Heart right ventricle (tissue), 16 donors: ENCODE measurements around the gene PIEZO1. TPM values are rescaled to one million over a fixed set of nuclear protein-coding genes. Genes with fewer than 3 reads are reported as not detected.
A peak's percentile ranks its signal among the peaks of the same experiment; 100 is the strongest.

Source experiments
- ATAC-seq, 8 donors: fragments of 200-7000 bp; cut with Tn5 transposase; one replicate each; pipeline ENCODE4 v1.9.1; 2020; ENCODE audit warnings: mild to moderate bottlenecking in 8 of 8, moderate library complexity in 8 of 8, moderate number of reproducible peaks in 1 of 8
- DNase-seq, 2 donors: peaks; one replicate each; pipeline ENCODE4 v3.0.0-alpha.2; 2020
- H3K27ac ChIP-seq, 10 donors: fragments of 200-600 bp; sonication (generic) in 2 of 10; one replicate each; pipeline versions ENCODE4 v1.5.0 to v1.8.0; 2020 to 2022; ENCODE audit warnings: mild to moderate bottlenecking in 3 of 10
- H3K27me3 ChIP-seq, 7 donors: fragments of 200-600 bp; one replicate each; pipeline ENCODE4 v1.8.0; 2021 to 2022; ENCODE audit warnings: mild to moderate bottlenecking in 2 of 7
- H3K36me3 ChIP-seq, 9 donors: fragments of 200-600 bp; sonication (generic) in 1 of 9; one replicate each; pipeline versions ENCODE4 v1.5.0 to v1.8.0; 2020 to 2022; ENCODE audit warnings: mild to moderate bottlenecking in 2 of 9
- H3K4me1 ChIP-seq, 9 donors: fragments of 200-600 bp; sonication (generic) in 1 of 9; one replicate each; pipeline versions ENCODE4 v1.5.0 to v1.8.0; 2020 to 2022; ENCODE audit warnings: mild to moderate bottlenecking in 4 of 9
- H3K4me3 ChIP-seq, 10 donors: fragments of 200-600 bp; sonication (generic) in 2 of 10; one replicate each; pipeline versions ENCODE4 v1.5.0 to v1.8.0; 2020 to 2022; ENCODE audit warnings: mild to moderate bottlenecking in 7 of 10, moderate library complexity in 2 of 10
- H3K9me3 ChIP-seq, 11 donors: fragments of 200-600 bp in 10 of 11; sonication (generic) in 2 of 11; one replicate each; pipeline versions ENCODE4 v1.5.0 to v1.8.0; 2013 to 2022; ENCODE audit warnings: mild to moderate bottlenecking in 2 of 11, control low read depth in 1 of 11, moderate library complexity in 1 of 11
- WGBS, 2 donors: extraction: QIAGEN DNeasy Blood & Tissue Kit; methylation state at CpG; one replicate each; pipeline ENCODE4 v1.1.7; 2013; ENCODE audit warnings: inconsistent platforms in 1 of 2; 5-methylcytosine and 5-hydroxymethylcytosine counted together
- intact Hi-C, 10 donors: fragments of 100-400 bp; cut with DNase I; formaldehyde crosslinking; loops; one replicate each; pipeline versions ENCODE4 v1.11.1 to v1.14.2; 2022
- polyA plus RNA-seq, 2 donors: library from polyadenylated mRNA; stranded (reverse); fragments of 200-250 nt; gene quantifications; one replicate each; pipeline ENCODE4 v1.2.3, GENCODE V29; 2013
- total RNA-seq, 10 donors: library from RNA; stranded (reverse); fragmentation: NEBNext Ultra II Directional in 3 of 10; extraction: Animal tissue kit (Norgen Biotek cat#: 25700) in 3 of 10; gene quantifications; one replicate each; pipeline versions ENCODE4 v1.2.1 to v1.2.4, GENCODE V29; 2021 to 2023
- TF ChIP-seq, protein P1 (sequence below), 9 donors: fragments of 200-600 bp; sonication (generic) in 2 of 9; IDR thresholded peaks; one replicate each; pipeline versions ENCODE4 v1.5.0 to v1.8.0; 2021 to 2022; ENCODE audit warnings: antibody characterized with exemption in 9 of 9, mild to moderate bottlenecking in 5 of 9, moderate library complexity in 1 of 9
- donor health status: Arrhythmogenic right ventricular cardiomyopathy.
- donor health status: ischemic (EF 13 %, LVEDD 7.1; RV severe dilation, severe dysfunction).
- donor health status: healthy with polysubstance abuse.
- donor health status: DM: no; HTN: yes; CAD: no.
- donor health status: DM: no; HTN: no; CAD: no.
- donor health status: ischemic (EF 25% LVEDD 6.9; RV normal size, moderate dysfunction).
- donor health status: ischemic (EF 25% LVEDD 5.7; RV mildly dilated, moderate dysfunction).
- donor health status: healthy.
- donor health status: DM: yes; HTN: yes; CAD: no.
- donor health status: Ischemic cardiomyopathy.
- donor health status: ischemic (EF 35%, LVEDD 5.7; RV mildly dilated, moderate dysfunction).
- donor health status: nonischemic (EF 11% LVEDD 7.7; RV severe dilation, severe dysfunction).
- donor health status: DM: yes; HTN: yes; CAD: no.
- donor health status: PGD.
- donor health status: ischemic (EF 29% LVEDD 5.4; RV normal size, mild dysfunction).
- donor health status: nonischemic (EF 23%, LVEDD 6.1; RV moderate dilation, normal function).

The PIEZO1 gene
- total and polyA plus RNA-seq, 12 donors, result 12.3 to 78.2 (median 18.0) TPM

DNA sequence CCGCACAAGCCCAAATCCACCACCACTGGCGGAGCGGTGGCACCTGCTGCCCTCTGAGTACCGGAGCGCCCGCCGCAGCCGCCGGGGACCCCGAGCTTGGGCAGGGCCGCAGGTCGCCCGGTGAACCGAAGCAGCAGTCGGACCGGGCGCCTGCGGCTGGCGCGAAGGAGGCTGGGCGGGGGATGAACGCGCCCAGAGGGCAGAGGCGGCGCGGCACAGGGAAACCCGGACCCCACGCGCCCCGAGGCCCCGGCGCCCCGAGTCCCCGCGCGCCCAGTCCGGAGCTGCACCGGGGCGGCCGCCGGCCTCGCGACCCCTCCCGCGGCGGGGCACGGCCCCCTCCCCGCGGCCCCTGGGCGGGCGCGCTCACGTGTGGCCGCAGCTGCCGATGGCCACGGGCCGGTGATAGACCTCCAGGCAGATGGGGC, 79.2 kb downstream of the PIEZO1 start:
- ATAC-seq (peak in 1 of 8 donors; percentile 18), DNase-seq (no peak)
- 0 to 1% methylated on average over 25 to 57 of the region's 57 CpGs for WGBS, 2 donors
- TF ChIP-seq, protein P1, sequence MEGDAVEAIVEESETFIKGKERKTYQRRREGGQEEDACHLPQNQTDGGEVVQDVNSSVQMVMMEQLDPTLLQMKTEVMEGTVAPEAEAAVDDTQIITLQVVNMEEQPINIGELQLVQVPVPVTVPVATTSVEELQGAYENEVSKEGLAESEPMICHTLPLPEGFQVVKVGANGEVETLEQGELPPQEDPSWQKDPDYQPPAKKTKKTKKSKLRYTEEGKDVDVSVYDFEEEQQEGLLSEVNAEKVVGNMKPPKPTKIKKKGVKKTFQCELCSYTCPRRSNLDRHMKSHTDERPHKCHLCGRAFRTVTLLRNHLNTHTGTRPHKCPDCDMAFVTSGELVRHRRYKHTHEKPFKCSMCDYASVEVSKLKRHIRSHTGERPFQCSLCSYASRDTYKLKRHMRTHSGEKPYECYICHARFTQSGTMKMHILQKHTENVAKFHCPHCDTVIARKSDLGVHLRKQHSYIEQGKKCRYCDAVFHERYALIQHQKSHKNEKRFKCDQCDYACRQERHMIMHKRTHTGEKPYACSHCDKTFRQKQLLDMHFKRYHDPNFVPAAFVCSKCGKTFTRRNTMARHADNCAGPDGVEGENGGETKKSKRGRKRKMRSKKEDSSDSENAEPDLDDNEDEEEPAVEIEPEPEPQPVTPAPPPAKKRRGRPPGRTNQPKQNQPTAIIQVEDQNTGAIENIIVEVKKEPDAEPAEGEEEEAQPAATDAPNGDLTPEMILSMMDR (IDR thresholded peaks at IDR 0.05), result no peak
- Histone ChIP-seq H3K4me3 (peak overlapping the region; percentile 76 to 100 (median 99)), H3K9me3 (no peaks in the 10 kb centered on the region), H3K27me3 (no peaks in the 10 kb centered on the region), H3K4me1 (peaks cover 14 to 67% (median 56%) of the 10 kb centered on the region in 9 donors), H3K36me3 (peaks cover 0 to 24% (median 0%) of the 10 kb centered on the region in 9 donors), H3K27ac (peak overlapping the region; percentile 62 to 97 (median 84))
- intact Hi-C loops, result loop anchor here in 4 of 10 donors (5.0 to 10.0 kb wide), 3 partner anchors 44 to 134 kb away; partner anchors contain the start of genes ZC3H18 (in 4 of the 4) and MVD (in 1 of the 4)

DNA sequence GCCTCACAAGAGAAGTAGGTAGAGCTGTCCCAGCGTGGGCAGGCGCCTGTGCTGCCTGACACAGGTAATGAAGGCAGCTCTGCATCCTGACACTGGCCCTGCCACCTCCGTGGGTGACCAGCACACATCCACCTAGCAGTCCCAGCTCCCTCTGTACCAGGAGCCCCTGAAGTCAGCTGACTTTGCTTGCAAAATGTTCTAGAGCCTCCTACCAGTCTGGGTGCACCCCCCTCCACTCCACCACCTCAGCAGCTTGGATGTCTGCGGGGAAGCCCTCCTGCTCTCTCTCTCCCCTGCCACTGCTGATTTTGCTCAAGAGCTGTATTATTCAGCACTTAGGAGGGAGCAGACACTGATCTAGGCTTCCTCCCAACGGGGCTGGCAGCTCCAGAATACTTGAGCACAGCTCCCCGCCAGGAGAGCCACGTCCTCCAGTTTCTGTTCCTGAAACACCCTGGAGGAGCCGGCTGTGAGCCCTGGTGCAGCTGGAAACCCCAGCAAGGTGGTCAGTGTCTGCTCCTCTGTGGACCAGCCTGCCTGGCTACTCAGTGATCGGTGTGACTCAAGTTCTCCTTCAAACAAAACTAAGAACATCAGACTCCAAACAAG, 79.8 kb downstream of the PIEZO1 start:
- Histone ChIP-seq H3K4me3 (peak overlapping the region in 9 of 10 donors; percentile 76 to 100 (median 99)), H3K27me3 (no peaks in the 10 kb centered on the region), H3K4me1 (peaks cover 14 to 73% (median 62%) of the 10 kb centered on the region in 9 donors), H3K36me3 (peaks cover 0 to 24% (median 0%) of the 10 kb centered on the region in 9 donors), H3K9me3 (no peaks in the 10 kb centered on the region), H3K27ac (peak overlapping the region in 9 of 10 donors; percentile 78 to 97 (median 85))
- WGBS, 2 donors, result 33 to 39% methylated on average over 9 of the region's 9 CpGs
- DNase-seq, result no peak
- TF ChIP-seq, protein P1 (IDR thresholded peaks at IDR 0.05), result no peak
- intact Hi-C loops, result loop anchor here in 4 of 10 donors (5.0 to 10.0 kb wide), 3 partner anchors 43 to 133 kb away; partner anchors contain the start of genes ZC3H18 (in 4 of the 4) and MVD (in 1 of the 4)
- ATAC-seq, result no peak

DNA sequence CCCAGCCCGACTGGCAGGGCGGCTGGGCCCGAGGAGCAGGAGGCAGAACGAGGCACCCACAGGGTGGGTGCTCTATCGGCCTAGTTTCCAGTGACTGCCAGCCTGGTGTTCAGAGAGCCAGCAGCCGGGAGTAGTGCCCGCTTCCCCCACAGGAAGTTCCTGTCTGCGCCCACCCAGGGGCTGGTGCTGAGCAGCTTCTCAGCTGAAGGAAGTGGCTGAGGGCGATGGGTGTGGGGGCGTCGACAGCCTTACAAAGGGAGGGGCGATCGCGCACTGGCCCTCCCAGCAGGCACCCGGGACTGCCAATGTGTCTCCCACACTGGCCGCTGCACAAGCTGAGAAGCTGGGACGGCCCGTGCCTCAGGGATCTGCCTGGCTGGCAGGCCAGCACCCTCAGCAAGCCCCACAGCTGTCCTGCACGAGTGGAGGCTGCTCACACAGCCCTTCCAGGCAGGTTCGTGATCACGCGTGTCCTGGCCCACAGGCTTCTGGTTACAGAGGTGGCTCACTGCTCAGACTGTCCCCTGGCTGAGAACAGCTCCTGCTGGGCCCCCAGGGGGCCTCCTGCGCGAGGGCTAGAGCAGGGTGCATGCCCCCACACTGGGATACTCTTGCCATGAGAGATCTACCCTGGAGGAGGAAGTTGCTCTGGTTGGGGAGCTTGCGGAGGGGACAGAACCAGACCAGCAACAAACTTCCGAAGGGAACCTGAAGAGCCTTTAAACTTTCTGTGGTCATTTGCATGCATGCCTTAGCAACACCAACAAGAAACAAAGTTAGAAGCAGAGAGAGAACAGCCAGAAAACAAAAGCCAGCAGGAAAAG, 81.3 kb downstream of the PIEZO1 start:
- Histone ChIP-seq H3K36me3 (peaks cover 0 to 31% (median 10%) of the 10 kb centered on the region in 9 donors), H3K27me3 (no peaks in the 10 kb centered on the region), H3K27ac (peak overlapping the region in 9 of 10 donors; percentile 6 to 97 (median 83)), H3K4me3 (peak overlapping the region in 6 of 10 donors; percentile 12 to 99 (median 87)), H3K4me1 (peaks cover 14 to 79% (median 62%) of the 10 kb centered on the region in 9 donors), H3K9me3 (no peaks in the 10 kb centered on the region)
- ATAC-seq, result peak in 2 of 8 donors; percentile 6 to 7
- TF ChIP-seq, protein P1 (IDR thresholded peaks at IDR 0.05), result no peak
- intact Hi-C loops, result loop anchor here in 3 of 10 donors (5.0 to 10.0 kb wide), 2 partner anchors 41 to 129 kb away; partner anchors contain the start of genes ZC3H18 (in 2 of the 3) and MVD (in 1 of the 3)
- whole genome bisulfite sequencing, 2 donors, result 60 to 65% methylated on average over 26 of the region's 26 CpGs
- DNase-seq, result peak; percentile 40 to 53
